GM12892 (cell line): ENCODE data around the gene KIRREL1.

Experiments
- POLR2A ChIP-seq: IDR thresholded peaks from 2 replicates; pipeline ENCODE4 v1.6.1; 2011; ENCODE audit warnings: low read depth, low read length, control low read depth
- POLR2AphosphoS5 ChIP-seq: IDR thresholded peaks from 2 replicates; pipeline ENCODE4 v1.6.1; 2011; ENCODE audit warnings: low read depth, low read length, control low read depth
- TAF1 ChIP-seq: IDR thresholded peaks from 2 replicates; pipeline ENCODE4 v1.6.1; 2011; ENCODE audit warnings: low read depth, mild to moderate bottlenecking, control low read depth, low read length, borderline replicate concordance

DNA sequence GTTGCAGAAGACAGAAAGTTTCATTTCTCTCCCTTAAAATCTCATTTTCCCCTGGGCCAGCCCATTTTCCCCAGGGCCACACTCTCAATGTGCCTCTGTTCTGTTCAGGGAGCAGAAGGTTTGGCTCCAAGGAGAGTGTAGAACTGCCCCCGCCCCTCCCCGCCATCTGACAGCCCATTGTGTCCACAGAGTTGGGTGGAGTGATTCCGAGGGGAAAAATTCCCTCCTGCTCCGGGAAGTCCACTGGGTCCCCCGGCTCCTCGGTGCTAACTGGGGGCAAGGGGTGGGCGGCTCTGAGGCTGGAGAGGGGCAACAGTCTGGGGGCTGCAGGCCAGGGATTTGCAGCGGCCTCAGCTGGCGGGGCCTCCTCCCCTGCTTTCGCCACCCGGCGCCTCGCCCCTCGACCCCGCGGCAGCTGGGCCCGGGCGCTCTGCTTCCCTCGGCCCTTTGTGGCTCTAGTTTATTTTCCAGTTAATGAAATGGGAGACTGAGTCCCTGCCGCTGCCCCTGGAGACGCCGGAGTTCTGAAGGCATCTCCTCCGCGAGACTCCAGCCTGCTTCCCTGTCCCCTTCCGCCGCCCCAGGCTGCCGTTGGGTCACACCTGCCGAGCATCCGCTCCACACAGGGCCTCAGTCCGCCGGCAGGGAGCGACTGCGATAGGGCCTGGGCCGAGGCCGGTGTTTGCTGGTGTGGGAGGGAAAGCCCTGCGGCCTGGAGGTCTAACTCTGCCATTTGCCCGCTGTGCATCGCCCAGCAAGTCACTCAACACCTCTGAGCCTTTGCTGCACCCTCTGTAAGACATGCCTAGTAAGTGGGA lies 14.7 kb upstream of the KIRREL1 start:
- TF ChIP-seq POLR2A (no peak), POLR2AphosphoS5 (no peak), TAF1 (no peak)
